OCI-LY1 (cell line): Measurements from ENCODE around the gene TBXAS1.

Source experiments
- H2AFZ ChIP-seq: fragments of 200-600 bp; sonication (generic), shearing (Covaris generic); 2 replicates; pipeline ENCODE4 v1.6.0; 2014; ENCODE audit warnings: antibody characterized with exemption, mild to moderate bottlenecking, low read length
- H3F3A ChIP-seq: fragments of 200-600 bp; sonication (generic), shearing (Covaris generic); 2 replicates; pipeline ENCODE4 v1.6.0; 2014; ENCODE audit warnings: mild to moderate bottlenecking, antibody characterized with exemption, low read length, moderate library complexity; ENCODE audit not compliant: insufficient read depth
- H3K27ac ChIP-seq: fragments of 200-600 bp; sonication (generic); 2 replicates; pipeline ENCODE4 v1.5.1; 2014; ENCODE audit warnings: low read length, mixed run types, mild to moderate bottlenecking, low read depth; ENCODE audit not compliant: poor library complexity, severe bottlenecking
- H3K27me3 ChIP-seq: fragments of 200-600 bp; sonication (generic); 2 replicates; pipeline ENCODE4 v1.6.0; 2014; ENCODE audit warnings: antibody characterized with exemption, mild to moderate bottlenecking, low read length, moderate library complexity; ENCODE audit not compliant: insufficient read depth
- H3K36me3 ChIP-seq: fragments of 200-600 bp; sonication (generic); 2 replicates; pipeline ENCODE4 v1.6.1; 2014; ENCODE audit warnings: mild to moderate bottlenecking, antibody characterized with exemption, low read length, moderate library complexity, mixed read lengths; ENCODE audit not compliant: insufficient read depth
- H3K4me1 ChIP-seq: fragments of 200-600 bp; sonication (generic); 2 replicates; pipeline ENCODE4 v1.5.1; 2014; ENCODE audit warnings: mild to moderate bottlenecking, low read length, moderate library complexity; ENCODE audit not compliant: insufficient read depth, severe bottlenecking
- H3K4me2 ChIP-seq: fragments of 200-600 bp; sonication (generic), shearing (Covaris generic); 2 replicates; pipeline ENCODE4 v1.6.1; 2014; ENCODE audit warnings: low read length
- H3K4me3 ChIP-seq: fragments of 200-600 bp; sonication (generic); 2 replicates; pipeline ENCODE4 v1.5.1; 2014; ENCODE audit warnings: low read length, low read depth, mild to moderate bottlenecking, mixed read lengths; ENCODE audit not compliant: poor library complexity, severe bottlenecking
- H3K79me2 ChIP-seq: fragments of 200-600 bp; shearing (Covaris generic); 2 replicates; pipeline ENCODE4 v1.6.1; 2016; ENCODE audit warnings: mixed run types, low read length, mixed read lengths; ENCODE audit not compliant: insufficient read depth
- H3K9ac ChIP-seq: fragments of 200-600 bp; sonication (generic), shearing (Covaris generic); 2 replicates; pipeline ENCODE4 v1.6.1; 2014; ENCODE audit warnings: mild to moderate bottlenecking, low read length, mixed read lengths
- H3K9me2 ChIP-seq: fragments of 200-600 bp; sonication (generic), shearing (Covaris generic); 2 replicates; pipeline ENCODE4 v1.6.1; 2014; ENCODE audit warnings: low read depth, mild to moderate bottlenecking, low read length, mixed read lengths
- H3K9me3 ChIP-seq: fragments of 200-600 bp; shearing (Covaris generic); 2 replicates; pipeline ENCODE4 v1.6.1; 2014; ENCODE audit warnings: low read length, mixed read lengths
- H4K20me1 ChIP-seq: fragments of 200-600 bp; sonication (generic), shearing (Covaris generic); 2 replicates; pipeline ENCODE4 v1.6.0; 2016; ENCODE audit warnings: mild to moderate bottlenecking, low read length; ENCODE audit not compliant: insufficient read depth
- CTCF ChIP-seq: fragments of 200-600 bp; sonication (generic), shearing (Covaris generic); IDR thresholded peaks from 2 replicates; pipeline ENCODE4 v1.5.1; 2017; ENCODE audit warnings: mild to moderate bottlenecking, antibody characterized with exemption, low read length, moderate library complexity, mixed read lengths
- EZH2 ChIP-seq: fragments of 200-600 bp; sonication (generic), shearing (Covaris generic); IDR thresholded peaks from 2 replicates; pipeline ENCODE4 v1.8.0; 2017; ENCODE audit warnings: borderline replicate concordance, mixed run types, mild to moderate bottlenecking, antibody characterized with exemption, low read length, moderate library complexity, mixed read lengths

The TBXAS1 gene

GRCh38 chr7:139991269-139991666, 162.2 kb downstream of the TBXAS1 start:
- no peaks in the 10 kb centered on the region for H3F3A ChIP-seq
- no peak overlapping the region for H3K9ac ChIP-seq
- H3K4me1 ChIP-seq: no peaks in the 10 kb centered on the region
- H4K20me1 ChIP-seq: no peaks in the 10 kb centered on the region
- H3K27me3 ChIP-seq: peaks cover 14% of the 10 kb centered on the region; the same call in 1 of the 2 replicates
- H3K27ac ChIP-seq: no peak overlapping the region
- H3K4me3 ChIP-seq: no peak overlapping the region
- H2AFZ ChIP-seq: no peak overlapping the region
- no peaks in the 10 kb centered on the region for H3K9me2 ChIP-seq
- no peaks in the 10 kb centered on the region for H3K36me3 ChIP-seq
- no peaks in the 10 kb centered on the region for H3K79me2 ChIP-seq
- H3K4me2 ChIP-seq: no peak overlapping the region
- no peaks in the 10 kb centered on the region for H3K9me3 ChIP-seq
- TF ChIP-seq CTCF: no peak
- TF ChIP-seq EZH2: no peak

- no peak overlapping the region for H3K9ac ChIP-seq
- no peaks in the 10 kb centered on the region for H3K79me2 ChIP-seq
- H3K4me2 ChIP-seq: no peak overlapping the region
- H3K9me3 ChIP-seq: no peaks in the 10 kb centered on the region
- H3K4me1 ChIP-seq: no peaks in the 10 kb centered on the region
- H3F3A ChIP-seq: no peaks in the 10 kb centered on the region
- no peaks in the 10 kb centered on the region for H3K36me3 ChIP-seq
- H4K20me1 ChIP-seq: no peaks in the 10 kb centered on the region
- H3K4me3 ChIP-seq: no peak overlapping the region
- no peak overlapping the region for H2AFZ ChIP-seq
- no peak overlapping the region for H3K27ac ChIP-seq
- H3K27me3 ChIP-seq: peaks cover 14% of the 10 kb centered on the region; the same call in 1 of the 2 replicates
- no peaks in the 10 kb centered on the region for H3K9me2 ChIP-seq
- no peak for TF ChIP-seq CTCF
- no peak for TF ChIP-seq EZH2
Observed at GRCh38 chr7:139991911-139992310, 162.8 kb downstream of the TBXAS1 start.

- H3K4me3 ChIP-seq: no peak overlapping the region
- TF ChIP-seq CTCF (no peak), EZH2 (no peak)
- no peaks in the 10 kb centered on the region for H3F3A ChIP-seq
- H3K4me1 ChIP-seq: no peaks in the 10 kb centered on the region
- H2AFZ ChIP-seq: no peak overlapping the region
- no peaks in the 10 kb centered on the region for H3K9me3 ChIP-seq
- no peaks in the 10 kb centered on the region for H3K79me2 ChIP-seq
- H3K27ac ChIP-seq: no peak overlapping the region
- H3K36me3 ChIP-seq: no peaks in the 10 kb centered on the region
- no peaks in the 10 kb centered on the region for H4K20me1 ChIP-seq
- H3K9ac ChIP-seq: no peak overlapping the region
- no peaks in the 10 kb centered on the region for H3K9me2 ChIP-seq
- H3K4me2 ChIP-seq: no peak overlapping the region
- peaks cover 14% of the 10 kb centered on the region; the same call in 1 of the 2 replicates for H3K27me3 ChIP-seq
Observed at GRCh38 chr7:139992353-139993044, 163.4 kb downstream of the TBXAS1 start.
